Esophagus muscularis mucosa (tissue), 4 donors: ENCODE measurements around the gene HIVEP2. TPM values are rescaled to one million over a fixed set of nuclear protein-coding genes. Genes with fewer than 3 reads are reported as not detected.

Experiments
- DNase-seq: peaks from one replicate; pipeline ENCODE4 v3.0.0-alpha.2; 2017; ENCODE audit errors: extremely low spot score
- H3K27ac ChIP-seq, 4 donors: fragments of 200-600 bp; sonication (generic); replicated peaks in 1 of 4; 1 replicate in 3 of 4; 2 replicates in 1 of 4; pipeline ENCODE4 v1.5.1; 2016 to 2019; ENCODE audit warnings: mild to moderate bottlenecking in 1 of 4
- H3K27me3 ChIP-seq, 4 donors: fragments of 200-600 bp; sonication (generic); one replicate each; pipeline versions ENCODE4 v1.5.1 to v1.6.0; 2016 to 2019
- H3K36me3 ChIP-seq, 4 donors: fragments of 200-600 bp; sonication (generic); one replicate each; pipeline ENCODE4 v1.5.1; 2016 to 2019
- H3K4me1 ChIP-seq, 4 donors: fragments of 200-600 bp; sonication (generic); one replicate each; pipeline ENCODE4 v1.5.1; 2016 to 2019
- H3K4me3 ChIP-seq, 4 donors: fragments of 200-600 bp; sonication (generic); 1 replicate in 2 of 4; 2 replicates in 2 of 4; pipeline ENCODE4 v1.5.1; 2016 to 2019; ENCODE audit warnings: mild to moderate bottlenecking in 4 of 4, moderate library complexity in 1 of 4
- H3K9me3 ChIP-seq, 4 donors: fragments of 200-600 bp; sonication (generic); 1 replicate in 3 of 4; 2 replicates in 1 of 4; pipeline ENCODE4 v1.5.1; 2016 to 2019
- EP300 ChIP-seq: sonication (generic); formaldehyde crosslinking; IDR thresholded peaks from one replicate; pipeline ENCODE4 v1.6.1; 2017; ENCODE audit warnings: antibody characterized with exemption
- POLR2A ChIP-seq: fragments of 450-650 bp; IDR thresholded peaks from one replicate; pipeline ENCODE4 v1.6.1; 2017; ENCODE audit warnings: antibody characterized with exemption, moderate library complexity, mild to moderate bottlenecking, low read depth
- POLR2AphosphoS5 ChIP-seq, 2 donors: sonication (generic); formaldehyde crosslinking; IDR thresholded peaks; one replicate each; pipeline ENCODE4 v1.6.1; 2017; ENCODE audit warnings: antibody characterized with exemption in 2 of 2
- WGBS: methylation state at CpG from one replicate; pipeline ENCODE4 v1.1.5; 2018; 5-methylcytosine and 5-hydroxymethylcytosine counted together
- intact Hi-C: fragments of 100-400 bp; cut with DNase I; formaldehyde crosslinking; loops from one replicate; pipeline ENCODE4 v1.15.1; 2023
- total RNA-seq, 4 donors: library from RNA; depleted of rRNA; stranded (reverse); fragments of >200 nt; gene quantifications; one replicate each; pipeline versions ENCODE4 v1.1.0 to v1.2.1, GENCODE V29; 2016
- TF ChIP-seq, protein P1 (sequence below), 3 experiments: fragments of 200-600 bp in 2 of 3; fragments of 450-650 bp in 1 of 3; sonication (generic) in 2 of 3; IDR thresholded peaks; one replicate each; pipeline ENCODE4 v1.5.1; 2017 to 2019; ENCODE audit warnings: antibody characterized with exemption in 3 of 3, mild to moderate bottlenecking in 2 of 3, moderate library complexity in 1 of 3

The HIVEP2 gene
- total RNA-seq, 4 donors from 2014 or later, result 20.3 to 29.3 (median 22.1) TPM

DNA sequence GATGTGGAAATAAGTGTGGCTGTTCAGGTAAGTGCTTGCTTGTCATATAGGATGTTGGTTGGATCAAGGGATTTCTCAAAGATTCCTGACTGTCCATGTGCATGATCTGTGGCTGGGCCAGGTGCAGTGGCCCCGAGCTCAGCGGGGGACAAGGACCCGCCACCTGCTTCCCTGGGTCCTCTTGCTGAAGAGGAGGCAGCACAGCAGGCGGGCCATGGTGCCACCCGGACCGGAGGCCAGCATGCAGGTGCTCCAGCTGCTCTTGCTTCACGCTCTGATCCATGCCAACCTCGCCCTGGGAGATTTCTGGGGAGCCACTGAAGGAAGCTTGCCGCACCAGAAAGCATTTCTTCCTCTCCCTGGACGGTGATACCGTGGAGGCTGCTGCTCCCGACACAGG is 173.8 kb downstream of the HIVEP2 start:
- Histone ChIP-seq H3K27me3 (no peaks in the 10 kb centered on the region), H3K4me3 (no peak overlapping the region), H3K4me1 (no peaks in the 10 kb centered on the region), H3K27ac (no peak overlapping the region), H3K9me3 (no peaks in the 10 kb centered on the region), H3K36me3 (peaks cover 7 to 68% (median 51%) of the 10 kb centered on the region in 4 donors)
- no peak for DNase-seq
- TF ChIP-seq EP300 (no peak), POLR2A (no peak), POLR2AphosphoS5 (IDR thresholded peaks at IDR 0.05) (no peak)
- TF ChIP-seq, protein P1, sequence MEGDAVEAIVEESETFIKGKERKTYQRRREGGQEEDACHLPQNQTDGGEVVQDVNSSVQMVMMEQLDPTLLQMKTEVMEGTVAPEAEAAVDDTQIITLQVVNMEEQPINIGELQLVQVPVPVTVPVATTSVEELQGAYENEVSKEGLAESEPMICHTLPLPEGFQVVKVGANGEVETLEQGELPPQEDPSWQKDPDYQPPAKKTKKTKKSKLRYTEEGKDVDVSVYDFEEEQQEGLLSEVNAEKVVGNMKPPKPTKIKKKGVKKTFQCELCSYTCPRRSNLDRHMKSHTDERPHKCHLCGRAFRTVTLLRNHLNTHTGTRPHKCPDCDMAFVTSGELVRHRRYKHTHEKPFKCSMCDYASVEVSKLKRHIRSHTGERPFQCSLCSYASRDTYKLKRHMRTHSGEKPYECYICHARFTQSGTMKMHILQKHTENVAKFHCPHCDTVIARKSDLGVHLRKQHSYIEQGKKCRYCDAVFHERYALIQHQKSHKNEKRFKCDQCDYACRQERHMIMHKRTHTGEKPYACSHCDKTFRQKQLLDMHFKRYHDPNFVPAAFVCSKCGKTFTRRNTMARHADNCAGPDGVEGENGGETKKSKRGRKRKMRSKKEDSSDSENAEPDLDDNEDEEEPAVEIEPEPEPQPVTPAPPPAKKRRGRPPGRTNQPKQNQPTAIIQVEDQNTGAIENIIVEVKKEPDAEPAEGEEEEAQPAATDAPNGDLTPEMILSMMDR (IDR thresholded peaks at IDR 0.05), result no peak
- intact Hi-C loops, result no loop called here
- 95% methylated on average over 6 of the region's 12 CpGs for WGBS

DNA sequence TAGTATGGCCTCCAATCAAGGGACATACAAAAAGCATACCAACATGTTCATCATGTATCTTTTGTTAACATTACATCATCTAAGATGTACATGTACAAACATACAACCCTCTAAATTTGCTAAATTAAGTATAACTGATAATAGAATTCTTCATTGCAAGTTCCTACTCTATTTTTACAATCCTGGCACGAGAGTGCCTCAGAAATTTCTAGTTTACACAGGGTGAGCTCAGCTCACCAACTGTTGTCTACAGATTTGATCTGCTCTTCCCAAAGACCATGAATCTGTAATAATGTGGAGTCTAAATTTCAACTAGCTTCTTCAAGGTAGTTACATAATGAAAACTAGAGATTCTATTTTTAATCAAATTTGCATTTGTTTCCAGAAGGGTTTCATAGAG is 179.7 kb downstream of the HIVEP2 start:
- H3K27ac ChIP-seq, result no peak overlapping the region
- TF ChIP-seq EP300 (no peak), POLR2A (no peak), POLR2AphosphoS5 (IDR thresholded peaks at IDR 0.05) (no peak)
- TF ChIP-seq, protein P1 (IDR thresholded peaks at IDR 0.05), result no peak
- H3K4me1 ChIP-seq, result no peaks in the 10 kb centered on the region
- no peak for DNase-seq
- H3K36me3 ChIP-seq, result peaks cover 7 to 40% (median 26%) of the 10 kb centered on the region in 4 donors
- no peaks in the 10 kb centered on the region for H3K27me3 ChIP-seq
- 96% methylated on average over 1 of the region's 1 CpG for WGBS
- H3K9me3 ChIP-seq, result no peaks in the 10 kb centered on the region
- intact Hi-C loops, result no loop called here
- H3K4me3 ChIP-seq, result no peak overlapping the region

DNA sequence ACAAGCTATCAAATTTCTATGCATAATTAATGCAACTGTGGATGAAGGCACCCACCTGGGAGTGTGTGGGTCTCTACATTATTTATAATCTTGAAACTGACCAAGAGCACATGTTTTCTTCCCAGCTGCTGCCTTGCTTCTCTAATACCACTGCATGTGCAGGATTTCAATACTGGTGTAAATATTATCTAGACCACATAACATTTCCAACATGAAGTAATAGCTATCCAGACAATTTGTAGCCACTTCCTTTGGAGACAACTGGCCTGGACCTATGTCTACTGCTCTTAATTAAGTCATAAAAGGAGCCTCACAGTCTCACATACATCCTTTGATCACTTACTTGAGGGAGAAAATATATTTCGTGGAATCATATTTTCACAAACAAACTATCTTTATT is 180.7 kb downstream of the HIVEP2 start:
- no peak for DNase-seq
- Histone ChIP-seq H3K9me3 (no peaks in the 10 kb centered on the region), H3K27me3 (no peaks in the 10 kb centered on the region), H3K4me1 (no peaks in the 10 kb centered on the region), H3K27ac (no peak overlapping the region), H3K36me3 (peaks cover 17 to 40% (median 30%) of the 10 kb centered on the region in 4 donors), H3K4me3 (no peak overlapping the region)
- TF ChIP-seq EP300, result no peak
- TF ChIP-seq, protein P1 (IDR thresholded peaks at IDR 0.05), result no peak
- no peak for TF ChIP-seq POLR2A
- no peak for TF ChIP-seq POLR2AphosphoS5 (IDR thresholded peaks at IDR 0.05)
- 95% methylated on average over 1 of the region's 1 CpG for WGBS
- intact Hi-C loops, result loop anchor here (5.0 kb wide), 1 partner anchor 123 kb away; no protein-coding TSS in a partner anchor

DNA sequence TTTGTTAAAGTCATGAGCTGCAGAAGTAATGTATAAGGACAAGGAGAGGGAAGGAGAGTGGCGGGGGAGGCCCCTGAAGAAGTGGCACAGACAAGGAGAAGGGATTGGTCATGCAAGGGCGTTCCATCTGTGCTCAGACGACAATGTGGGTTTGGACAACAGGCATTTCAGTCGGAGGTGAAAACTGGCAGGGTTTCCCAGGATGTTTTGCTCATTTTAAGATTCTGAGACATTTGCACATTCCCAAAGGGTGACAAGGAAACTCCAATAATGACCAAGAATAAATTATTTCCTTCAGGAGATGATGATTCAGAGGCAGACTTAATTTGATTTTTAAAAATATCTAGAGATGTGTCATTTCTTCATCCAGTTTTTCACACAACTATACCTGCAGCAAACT is 181.8 kb downstream of the HIVEP2 start:
- H3K9me3 ChIP-seq, result no peaks in the 10 kb centered on the region
- no peak overlapping the region for H3K27ac ChIP-seq
- peaks cover 21 to 46% (median 38%) of the 10 kb centered on the region in 4 donors for H3K36me3 ChIP-seq
- intact Hi-C loops, result loop anchor here (5.0 kb wide), 1 partner anchor 124 kb away; no protein-coding TSS in a partner anchor
- H3K4me1 ChIP-seq, result no peaks in the 10 kb centered on the region
- no peak overlapping the region for H3K4me3 ChIP-seq
- TF ChIP-seq, protein P1 (IDR thresholded peaks at IDR 0.05), result no peak
- no peak for TF ChIP-seq POLR2AphosphoS5 (IDR thresholded peaks at IDR 0.05)
- no peaks in the 10 kb centered on the region for H3K27me3 ChIP-seq
- 73% methylated on average over 4 of the region's 4 CpGs for WGBS
- no peak for DNase-seq

DNA sequence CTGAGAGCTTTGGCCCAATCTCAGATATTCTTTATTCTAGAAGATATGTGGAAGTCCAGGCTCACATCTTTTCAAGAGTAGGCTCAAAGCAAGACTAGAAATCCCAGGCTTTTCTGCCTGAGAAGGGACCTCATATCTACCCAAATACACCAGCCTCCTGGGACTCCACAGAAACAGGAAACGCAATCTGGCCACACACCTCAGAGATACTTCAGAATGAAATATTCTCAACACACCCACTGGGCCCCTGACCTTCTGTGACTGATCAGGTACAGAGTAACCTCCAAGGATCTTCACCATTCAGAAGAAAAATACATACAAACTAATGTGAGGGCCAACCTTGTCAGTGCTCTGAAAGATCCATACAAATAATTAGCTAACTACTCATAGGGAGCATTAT is 183.2 kb downstream of the HIVEP2 start:
- Histone ChIP-seq H3K27ac (no peak overlapping the region), H3K9me3 (no peaks in the 10 kb centered on the region), H3K27me3 (no peaks in the 10 kb centered on the region), H3K4me1 (no peaks in the 10 kb centered on the region), H3K36me3 (peaks cover 21 to 59% (median 37%) of the 10 kb centered on the region in 4 donors), H3K4me3 (no peak overlapping the region)
- WGBS, result 89% methylated on average over 1 of the region's 1 CpG
- intact Hi-C loops, result loop anchor here (5.0 kb wide), 1 partner anchor 126 kb away; no protein-coding TSS in a partner anchor
- TF ChIP-seq POLR2A, result no peak
- DNase-seq, result no peak
